HG03439 (cell line): ENCODE measurements around the gene ANGPTL4.
"Not testable (repeated sequence)": the region's sequence is repeated elsewhere in the genome, so short reads cannot be mapped to it uniquely, and the experiment has no call there.

Experiments
- ATAC-seq: cut with Tn5 transposase; IDR thresholded peaks from one replicate; pipeline ENCODE4 v1.9.1; 2021; ENCODE audit warnings: mild to moderate bottlenecking, moderate library complexity; ENCODE audit not compliant: unreplicated experiment

The ANGPTL4 gene, protein sequence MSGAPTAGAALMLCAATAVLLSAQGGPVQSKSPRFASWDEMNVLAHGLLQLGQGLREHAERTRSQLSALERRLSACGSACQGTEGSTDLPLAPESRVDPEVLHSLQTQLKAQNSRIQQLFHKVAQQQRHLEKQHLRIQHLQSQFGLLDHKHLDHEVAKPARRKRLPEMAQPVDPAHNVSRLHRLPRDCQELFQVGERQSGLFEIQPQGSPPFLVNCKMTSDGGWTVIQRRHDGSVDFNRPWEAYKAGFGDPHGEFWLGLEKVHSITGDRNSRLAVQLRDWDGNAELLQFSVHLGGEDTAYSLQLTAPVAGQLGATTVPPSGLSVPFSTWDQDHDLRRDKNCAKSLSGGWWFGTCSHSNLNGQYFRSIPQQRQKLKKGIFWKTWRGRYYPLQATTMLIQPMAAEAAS

GRCh38 chr19:8363803-8364771, at the start of gene ANGPTL4:
TSS of gene ANGPTL4 (plus strand) at chr19:8364155. CDS start at chr19:8364322, 167 bp downstream.
- ATAC-seq = no peak

- ATAC-seq = not testable (repeated sequence)
These were observed 48.8 kb upstream of the ANGPTL4 start for GRCh38 chr19:8314981-8315640.

DNA sequence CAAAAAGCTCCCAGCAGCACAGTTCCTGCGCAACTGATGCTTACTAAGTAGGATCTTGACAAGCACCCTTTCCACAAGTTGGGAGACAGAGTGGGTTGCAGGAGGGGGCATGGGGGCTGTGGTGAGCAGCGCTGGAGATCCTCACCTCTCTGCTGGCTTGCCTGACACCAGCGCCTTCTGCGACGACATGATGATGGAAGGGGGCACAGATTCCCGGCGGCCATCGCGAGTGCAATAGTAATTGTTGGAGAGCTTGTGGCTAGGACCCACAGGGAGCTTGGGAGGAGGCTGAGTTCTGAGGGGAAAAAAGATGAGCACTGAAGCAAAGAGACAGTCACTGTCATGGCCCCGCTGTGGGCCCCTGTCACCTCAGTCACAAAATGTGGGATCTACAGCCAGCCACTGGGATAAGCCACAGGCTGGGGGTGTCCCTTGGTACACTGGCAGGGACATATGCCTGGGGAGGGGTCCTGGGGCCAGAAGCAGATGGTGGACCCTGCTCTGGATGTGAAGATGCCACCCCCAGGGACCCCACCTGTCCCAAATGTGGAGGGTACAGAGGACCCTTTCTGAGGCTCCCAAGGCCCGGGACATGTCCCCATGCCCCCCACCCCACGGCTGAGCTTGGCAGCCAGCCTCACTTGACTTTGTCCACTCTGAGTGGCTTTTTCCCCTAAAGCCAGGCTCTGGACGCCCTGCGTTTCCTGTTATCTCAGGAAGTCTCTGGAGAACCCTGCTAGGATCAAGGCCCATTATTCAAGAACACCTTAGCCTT, 47.4 kb upstream of the ANGPTL4 start:
- no peak for ATAC-seq

DNA sequence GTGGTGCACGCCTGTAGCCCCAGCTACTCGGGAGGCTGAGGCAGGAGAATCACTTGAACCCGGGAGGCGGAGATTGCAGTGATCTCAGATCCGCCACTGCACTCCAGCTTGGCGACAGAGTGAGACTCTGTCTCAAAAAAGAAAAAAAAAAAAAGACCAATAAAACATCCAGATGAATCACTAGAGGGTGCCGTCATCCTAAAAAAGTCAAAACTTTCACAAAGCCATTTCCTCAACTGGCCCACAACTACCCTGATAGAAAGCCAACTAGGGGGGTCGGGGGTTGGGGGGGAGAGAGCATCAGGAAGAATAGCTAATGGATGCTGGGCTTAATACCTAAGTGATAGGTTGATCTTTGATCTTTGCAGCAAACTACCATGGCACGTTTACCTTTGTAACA, 45.1 kb upstream of the ANGPTL4 start:
- ATAC-seq = not testable (repeated sequence)

GRCh38 chr19:8319807-8320520, 44.0 kb upstream of the ANGPTL4 start:
- ATAC-seq = no peak

DNA sequence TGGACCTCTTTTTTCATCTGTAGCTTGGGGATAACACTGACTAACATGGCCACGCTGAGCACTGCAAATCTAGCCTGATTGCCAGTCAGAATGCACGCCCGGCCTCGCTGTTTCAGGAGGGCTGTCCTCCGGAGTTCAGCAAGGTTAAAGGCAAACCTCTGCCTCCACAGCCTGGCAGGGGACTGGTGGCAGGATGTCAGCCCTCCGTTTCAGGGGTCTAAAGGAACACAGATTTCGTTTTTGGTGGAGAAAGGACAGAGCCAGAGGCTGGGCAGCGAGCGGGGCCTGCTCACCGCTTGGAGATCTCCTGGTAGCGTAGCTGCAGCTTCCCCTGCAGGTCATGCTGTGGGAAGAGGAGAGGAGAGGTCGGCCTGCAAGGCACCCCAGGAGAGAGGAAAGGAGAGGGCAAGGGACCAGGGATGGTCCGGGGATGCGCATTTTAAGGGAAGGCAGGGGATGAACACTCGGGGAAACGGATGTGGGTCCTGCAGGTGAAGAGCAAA, 43.3 kb upstream of the ANGPTL4 start:
- peak; percentile 14 for ATAC-seq

DNA sequence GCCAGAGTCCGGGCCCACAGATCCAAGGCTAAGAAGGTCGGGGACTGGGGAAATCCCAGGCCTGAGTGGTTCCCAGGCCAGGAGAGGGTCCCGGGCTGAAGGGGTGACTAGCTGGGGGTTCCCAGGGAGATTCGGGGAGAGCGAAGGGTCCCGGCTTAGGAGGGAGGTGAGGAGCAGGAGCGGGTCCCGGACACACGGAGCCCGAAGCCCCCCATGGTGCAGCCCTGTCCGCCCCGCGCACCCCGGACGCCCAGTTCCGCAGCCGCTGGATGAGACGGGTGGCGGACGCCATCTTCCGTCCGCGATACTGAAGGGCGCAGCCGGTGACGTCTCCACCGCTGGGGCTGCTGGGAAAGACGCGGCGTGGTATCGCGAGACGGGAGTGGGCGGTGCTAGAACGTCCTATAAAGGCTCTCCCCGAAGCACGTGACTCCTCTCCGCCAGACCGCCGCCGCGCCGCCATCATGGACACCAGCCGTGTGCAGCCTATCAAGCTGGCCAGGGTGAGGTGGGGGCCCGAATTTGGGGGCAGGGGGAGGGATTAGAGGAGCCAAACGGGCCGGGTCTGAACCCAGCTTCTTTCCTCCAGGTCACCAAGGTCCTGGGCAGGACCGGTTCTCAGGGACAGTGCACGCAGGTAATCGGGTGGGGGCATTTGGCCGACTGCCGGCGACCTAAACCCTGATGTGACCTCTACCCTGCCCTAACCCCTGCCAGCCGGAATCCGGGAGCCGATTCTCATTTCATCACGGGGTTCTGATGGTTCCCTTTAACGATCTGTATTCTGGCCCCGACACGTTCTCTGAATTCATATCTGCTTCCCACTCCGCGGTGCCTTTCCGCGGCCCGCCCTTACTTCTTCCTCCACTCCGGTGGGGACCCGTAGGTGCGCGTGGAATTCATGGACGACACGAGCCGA, 42.6 kb upstream of the ANGPTL4 start, which contains the start of the genes NDUFA7 and RPS28:
NDUFA7 (minus strand) TSS at position 309 of the 919 bp plus-strand sequence; CDS start at position 292, 17 bp downstream.
RPS28 (plus strand) TSS at position 430 of the 919 bp plus-strand sequence; CDS start at position 465, 35 bp downstream.
- peak; percentile 84 for ATAC-seq

DNA sequence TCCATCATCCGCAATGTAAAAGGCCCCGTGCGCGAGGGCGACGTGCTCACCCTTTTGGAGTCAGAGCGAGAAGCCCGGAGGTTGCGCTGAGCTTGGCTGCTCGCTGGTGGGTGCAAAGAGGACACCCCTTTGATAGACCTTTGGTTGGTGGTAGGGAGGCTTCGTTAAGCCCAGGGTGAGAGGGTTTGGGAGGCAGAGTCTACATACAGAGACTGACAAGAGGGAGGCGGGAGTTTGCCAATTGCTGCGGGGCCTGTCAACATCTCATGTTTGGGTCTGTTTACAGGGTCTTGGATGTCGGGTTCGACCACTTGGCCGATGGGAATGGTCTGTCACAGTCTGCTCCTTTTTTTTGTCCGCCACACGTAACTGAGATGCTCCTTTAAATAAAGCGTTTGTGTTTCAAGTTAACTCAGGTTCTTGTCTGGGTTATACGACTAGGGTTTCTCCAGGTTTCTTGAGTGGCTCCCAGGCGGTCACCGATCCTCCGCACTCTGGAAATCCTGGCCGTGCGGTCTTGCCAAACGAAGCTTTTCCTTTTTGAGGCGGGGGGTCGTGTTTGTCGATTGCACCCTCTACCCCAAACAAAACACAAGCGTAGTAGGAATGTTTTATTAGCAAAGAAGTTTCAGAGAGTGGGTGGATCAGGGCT, 41.8 kb upstream of the ANGPTL4 start:
- ATAC-seq = no peak

GRCh38 chr19:8322638-8322997, 41.3 kb upstream of the ANGPTL4 start:
- no peak for ATAC-seq

DNA sequence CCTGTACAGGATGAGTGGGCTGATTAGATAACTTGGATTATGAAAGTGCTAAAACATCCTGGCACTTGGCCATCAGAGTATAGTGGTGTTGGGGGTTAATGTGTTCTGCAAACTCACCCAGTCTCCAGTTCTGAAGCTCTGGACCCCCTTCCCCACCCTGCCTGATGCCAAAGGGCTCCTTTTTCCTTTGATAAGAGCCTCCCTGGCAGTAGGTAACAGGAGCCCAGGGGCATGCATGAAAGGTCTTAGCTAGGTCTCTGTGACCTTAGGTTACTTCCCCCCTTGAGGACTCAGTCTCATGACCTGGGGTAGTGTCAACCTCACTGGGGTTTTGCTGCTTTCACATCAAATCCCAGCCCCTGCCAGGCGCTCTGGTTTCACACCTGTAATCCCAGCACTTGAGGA, 40.2 kb upstream of the ANGPTL4 start:
- no peak for ATAC-seq

- ATAC-seq = no peak
These were observed 39.5 kb upstream of the ANGPTL4 start for GRCh38 chr19:8324186-8325050.

DNA sequence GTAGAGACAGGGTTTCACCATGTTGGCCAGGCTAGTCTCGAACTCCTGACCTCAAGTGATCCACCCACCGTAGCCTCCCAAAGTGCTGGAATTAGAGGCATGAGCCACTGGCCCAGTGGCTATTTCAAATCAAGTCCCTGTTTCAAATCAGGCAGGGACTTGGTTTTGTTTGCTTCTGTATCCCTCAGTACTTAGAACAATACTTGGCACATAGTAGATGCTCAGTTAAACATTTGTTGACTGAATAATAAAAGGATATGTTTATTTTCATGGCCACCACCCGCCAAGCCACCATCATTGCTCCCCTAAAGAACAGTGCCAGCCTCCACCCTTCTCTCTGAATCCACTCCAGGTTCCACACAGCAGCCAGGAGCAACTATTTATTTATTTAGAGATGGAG, 38.5 kb upstream of the ANGPTL4 start:
- no peak for ATAC-seq

DNA sequence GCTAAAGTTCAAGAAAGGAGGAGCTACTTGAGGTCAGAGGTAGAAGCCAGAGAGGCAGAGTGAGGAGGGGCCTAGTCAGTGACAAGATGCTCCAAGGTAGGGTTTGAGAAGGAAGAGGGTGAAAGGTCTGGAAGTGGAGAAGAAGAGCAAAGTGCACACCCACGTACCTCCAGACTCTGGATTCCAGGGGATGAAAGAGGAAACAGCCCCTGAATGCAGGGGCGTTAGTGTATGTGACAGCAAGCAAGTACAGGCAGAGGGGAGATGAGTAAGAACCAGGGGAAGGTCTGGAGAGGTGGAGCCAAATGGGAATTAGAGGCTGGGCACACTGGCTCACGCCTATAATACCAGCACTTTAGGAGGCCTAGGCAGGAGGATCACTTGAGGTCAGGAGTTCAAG, 34.0 kb upstream of the ANGPTL4 start:
- no peak for ATAC-seq

- ATAC-seq = no peak
These were observed 32.6 kb upstream of the ANGPTL4 start for GRCh38 chr19:8331263-8331845.

GRCh38 chr19:8332976-8333766, 30.8 kb upstream of the ANGPTL4 start:
- ATAC-seq = no peak
